ENCODE data around the gene LGALS7B. TPM values are rescaled to one million over a fixed set of nuclear protein-coding genes. Genes with fewer than 3 reads are reported as not detected.
"Not testable (repeated sequence)": the region's sequence is repeated elsewhere in the genome, so short reads cannot be mapped to it uniquely, and the experiment has no call there.

The LGALS7B gene
- total RNA-seq, 1 donor = not detected

DNA sequence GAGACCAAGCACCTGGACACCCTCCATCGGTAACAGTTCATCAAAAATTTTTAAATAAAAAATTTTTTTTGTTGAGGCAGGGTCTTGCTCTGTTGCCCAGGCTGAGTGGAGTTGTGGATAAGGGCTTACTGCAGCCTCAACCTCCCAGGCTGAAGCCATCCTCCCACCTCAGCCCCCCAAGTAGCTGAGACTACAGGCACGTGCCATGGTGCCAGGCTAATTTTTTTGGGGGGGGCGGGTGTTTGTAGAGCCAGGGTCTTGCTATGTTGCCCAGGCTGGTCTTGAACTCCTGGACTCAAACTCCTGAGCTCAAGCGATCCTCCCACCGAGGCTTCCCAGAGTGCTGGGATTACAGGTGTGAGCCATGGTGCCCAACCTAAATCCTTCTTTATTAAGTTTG lies 4.7 kb downstream of the LGALS7B start:
- no peak for DNase-seq (ENCODE audit: low read depth in 2 of 3, low spot score in 2 of 3)

DNA sequence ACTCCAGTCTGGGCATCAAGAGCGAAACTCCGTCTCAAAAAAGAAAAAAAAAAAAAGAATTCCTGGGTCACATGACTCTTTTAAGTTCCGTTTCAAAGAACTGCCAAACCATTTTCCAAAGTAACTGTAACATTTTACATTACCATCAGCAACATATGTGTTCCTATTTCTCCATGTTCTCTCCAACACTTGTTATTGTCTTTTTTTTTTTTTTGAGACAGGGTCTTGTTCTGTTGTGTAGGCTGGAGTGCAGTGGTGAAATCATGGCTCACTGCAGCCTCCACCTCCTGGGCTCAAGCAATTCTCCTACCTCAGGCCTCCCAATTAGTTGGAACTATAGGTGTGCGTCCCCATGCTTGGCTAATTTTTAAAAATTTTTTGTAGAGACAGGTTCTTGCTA lies 6.5 kb downstream of the LGALS7B start:
- no peak for DNase-seq (ENCODE audit: low read depth in 2 of 3, low spot score in 2 of 3)

DNA sequence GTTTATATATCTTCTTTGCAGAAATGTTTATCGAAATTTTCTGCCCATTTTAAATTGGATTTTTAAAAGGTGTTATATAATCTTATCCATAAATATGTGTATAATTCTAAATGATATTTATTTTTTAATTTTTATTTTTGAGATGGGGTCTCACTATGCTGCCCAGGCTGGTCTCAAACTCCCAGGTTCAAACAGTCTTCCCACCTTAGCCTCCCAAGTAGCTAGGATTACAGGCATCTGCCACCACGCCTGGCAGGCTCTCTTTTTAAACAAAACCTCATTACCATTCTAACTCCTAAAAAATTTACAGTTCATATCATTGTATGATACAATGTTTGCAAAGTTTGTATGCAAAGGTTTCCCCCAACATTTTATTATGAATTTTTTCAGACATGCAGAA lies 7.2 kb downstream of the LGALS7B start:
- DNase-seq (ENCODE audit: low read depth in 2 of 3, low spot score in 2 of 3) = no peak

DNA sequence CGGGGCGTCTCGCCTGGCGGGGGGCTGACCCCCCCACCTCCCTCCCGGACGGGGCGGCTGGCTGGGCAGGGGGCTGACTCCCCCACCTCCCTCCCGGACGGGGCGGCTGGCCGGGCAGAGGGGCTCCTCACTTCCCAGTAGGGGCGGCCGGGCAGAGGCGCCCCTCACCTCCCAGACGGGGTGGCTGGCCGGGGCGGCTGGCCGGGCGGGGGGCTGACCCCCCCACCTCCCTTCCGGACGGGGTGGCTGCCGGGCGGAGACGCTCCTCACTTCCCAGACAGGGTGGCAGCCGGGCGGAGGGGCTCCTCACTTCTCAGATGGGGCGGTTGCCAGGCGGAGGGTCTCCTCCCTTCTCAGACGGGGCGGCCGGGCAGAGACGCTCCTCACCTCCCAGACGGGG lies 8.8 kb downstream of the LGALS7B start:
- not testable (repeated sequence) for DNase-seq (ENCODE audit: low read depth in 2 of 3, low spot score in 2 of 3)

DNA sequence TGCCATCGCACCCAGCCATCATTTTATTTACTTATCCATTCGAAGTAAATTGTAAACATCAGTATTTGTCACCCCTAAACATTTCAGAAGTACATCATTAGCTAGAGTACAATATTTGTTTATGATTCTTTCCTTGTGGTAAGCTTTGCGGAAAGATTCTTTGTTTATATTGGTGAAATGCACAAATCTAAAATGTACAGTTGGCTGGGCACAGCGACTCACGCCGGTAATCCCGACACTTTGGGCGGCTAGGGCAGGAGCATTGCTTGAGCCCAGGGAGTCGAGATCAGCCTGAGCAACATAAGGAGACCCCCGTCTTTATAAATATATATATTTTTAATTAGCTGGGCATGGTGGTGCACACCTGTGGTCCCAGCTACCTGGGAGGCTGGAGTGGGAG lies 10.1 kb downstream of the LGALS7B start:
- no peak for DNase-seq (ENCODE audit: low read depth in 2 of 3, low spot score in 2 of 3)

DNA sequence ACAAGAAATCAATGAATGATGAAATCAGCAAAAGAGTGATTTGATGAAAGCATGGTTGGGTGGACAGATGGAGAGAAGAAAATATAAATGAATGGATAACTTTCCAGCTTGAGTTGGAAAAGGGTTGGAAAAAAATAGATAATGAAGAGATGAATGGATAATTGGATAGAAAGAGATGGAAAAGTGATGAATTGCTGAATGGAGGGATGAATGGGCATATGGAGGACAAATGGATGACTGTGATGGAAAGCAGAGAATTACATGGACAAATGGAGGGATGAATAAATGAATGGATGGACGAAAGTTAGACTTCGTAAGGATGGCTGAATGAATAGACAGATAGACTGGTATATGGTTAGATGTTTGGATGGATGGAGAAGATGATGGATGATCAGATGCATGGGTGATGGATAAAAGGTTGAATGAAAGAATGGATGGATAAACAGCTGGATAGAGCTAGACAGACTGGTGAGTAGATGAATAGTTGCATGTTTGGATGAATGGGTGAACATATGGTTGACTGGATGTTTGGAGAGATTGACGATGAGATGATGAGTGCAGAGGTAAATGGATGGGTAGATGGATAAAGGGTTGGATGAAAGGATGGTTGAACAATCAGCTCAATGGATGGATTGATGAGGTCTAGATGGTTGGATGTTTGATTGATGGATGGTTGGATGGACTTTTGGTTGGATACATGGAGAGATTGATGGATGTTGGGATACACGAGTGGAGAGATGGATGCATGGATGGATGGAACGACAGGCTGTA lies 11.8 kb downstream of the LGALS7B start:
- no peak for DNase-seq (ENCODE audit: low read depth in 2 of 3, low spot score in 2 of 3)

DNA sequence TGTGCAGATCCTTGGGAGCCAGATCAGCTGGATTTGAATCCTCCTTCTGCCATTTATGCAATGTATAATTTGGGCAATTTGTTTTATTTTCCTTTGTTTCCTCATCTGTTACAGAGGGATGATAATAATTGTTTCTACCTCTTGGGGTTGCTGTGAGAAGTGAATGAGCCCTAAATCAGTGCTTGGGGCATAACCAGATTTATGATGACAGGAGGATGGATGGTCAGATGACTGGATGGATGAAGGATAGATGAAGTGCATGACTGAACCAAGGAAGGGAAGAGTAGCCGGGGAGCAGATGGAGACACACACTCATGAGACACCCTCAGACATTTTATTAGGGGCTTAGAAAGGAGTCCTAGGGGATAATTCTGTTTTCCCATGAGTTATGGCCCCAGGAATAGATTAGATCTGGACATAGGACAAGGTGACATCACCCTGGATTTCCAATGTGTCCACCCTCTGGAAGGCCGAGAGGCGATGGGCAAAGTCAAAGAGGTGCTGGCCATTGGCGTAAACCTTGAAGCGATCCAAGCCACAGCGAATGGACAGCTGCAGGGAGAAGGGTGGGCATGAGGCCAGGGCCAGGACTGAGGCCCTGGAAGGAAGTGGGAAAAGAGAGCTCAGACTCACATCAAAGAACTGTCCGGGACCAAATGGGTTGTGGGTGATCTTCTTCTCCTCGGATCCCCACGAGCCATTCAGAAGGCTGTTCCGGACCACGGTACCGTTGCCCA lies 12.5 kb downstream of the LGALS7B start:
- DNase-seq (ENCODE audit: low read depth in 2 of 3, low spot score in 2 of 3) = no peak

DNA sequence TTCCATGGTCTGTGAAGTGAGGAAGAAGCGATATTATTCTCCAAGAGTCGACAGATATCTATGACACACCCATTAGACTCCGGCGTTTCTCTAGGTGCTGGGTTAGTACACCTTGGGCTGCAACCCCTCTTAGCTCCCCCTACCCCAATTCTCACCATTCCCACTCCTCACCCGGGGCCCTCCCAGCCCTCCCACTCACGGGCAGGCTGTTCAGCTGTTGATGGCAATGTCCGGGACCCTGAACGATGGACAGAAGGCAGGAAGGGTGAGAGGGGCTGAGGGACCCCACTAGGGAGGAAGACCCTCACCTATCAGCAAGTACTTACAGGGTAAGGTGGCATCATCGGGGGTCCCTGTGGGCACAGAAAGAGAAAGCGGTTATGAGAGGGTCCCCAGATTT lies 14.5 kb downstream of the LGALS7B start:
- no peak for DNase-seq (ENCODE audit: low read depth in 2 of 3, low spot score in 2 of 3)

DNA sequence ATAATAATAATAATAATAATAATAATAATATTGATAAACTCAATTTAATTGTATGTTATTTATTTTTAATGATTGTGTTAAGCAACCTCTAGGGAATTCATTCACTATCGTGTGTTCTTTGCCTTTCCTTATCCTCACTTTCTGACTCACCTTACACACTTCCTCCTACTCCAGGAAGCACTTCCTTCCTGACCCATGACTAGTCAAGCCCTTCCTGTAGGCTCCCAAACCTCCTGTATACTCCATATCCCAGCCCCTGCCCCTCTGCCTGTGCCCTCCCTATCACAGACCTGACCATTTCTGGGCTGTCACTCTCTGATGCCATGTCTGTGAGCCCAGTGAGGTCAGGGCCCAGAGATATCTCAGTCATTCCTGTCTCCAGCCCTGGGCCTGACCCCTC lies 16.2 kb downstream of the LGALS7B start:
- no peak for DNase-seq (ENCODE audit: low read depth in 2 of 3, low spot score in 2 of 3)

DNA sequence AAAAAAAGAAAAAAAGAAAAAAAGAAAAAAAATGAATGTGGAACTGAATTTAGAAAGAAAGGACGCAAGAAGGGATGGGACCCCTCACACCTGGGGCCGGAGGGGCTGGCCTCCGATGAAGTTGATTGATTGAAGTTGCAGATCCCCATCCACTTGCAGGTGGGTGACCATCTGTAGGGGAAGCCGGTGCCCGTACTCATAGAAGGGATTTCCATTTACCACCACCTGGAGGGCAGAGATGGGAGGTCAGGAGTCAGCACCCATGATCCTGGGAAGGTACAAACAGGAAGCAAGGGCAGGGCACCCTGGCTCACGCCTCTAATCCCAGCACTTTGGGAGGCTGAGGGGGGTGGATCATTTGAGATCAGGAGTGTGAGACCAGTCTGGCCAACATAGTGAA lies 17.4 kb downstream of the LGALS7B start:
- DNase-seq (ENCODE audit: low read depth in 2 of 3, low spot score in 2 of 3) = no peak

DNA sequence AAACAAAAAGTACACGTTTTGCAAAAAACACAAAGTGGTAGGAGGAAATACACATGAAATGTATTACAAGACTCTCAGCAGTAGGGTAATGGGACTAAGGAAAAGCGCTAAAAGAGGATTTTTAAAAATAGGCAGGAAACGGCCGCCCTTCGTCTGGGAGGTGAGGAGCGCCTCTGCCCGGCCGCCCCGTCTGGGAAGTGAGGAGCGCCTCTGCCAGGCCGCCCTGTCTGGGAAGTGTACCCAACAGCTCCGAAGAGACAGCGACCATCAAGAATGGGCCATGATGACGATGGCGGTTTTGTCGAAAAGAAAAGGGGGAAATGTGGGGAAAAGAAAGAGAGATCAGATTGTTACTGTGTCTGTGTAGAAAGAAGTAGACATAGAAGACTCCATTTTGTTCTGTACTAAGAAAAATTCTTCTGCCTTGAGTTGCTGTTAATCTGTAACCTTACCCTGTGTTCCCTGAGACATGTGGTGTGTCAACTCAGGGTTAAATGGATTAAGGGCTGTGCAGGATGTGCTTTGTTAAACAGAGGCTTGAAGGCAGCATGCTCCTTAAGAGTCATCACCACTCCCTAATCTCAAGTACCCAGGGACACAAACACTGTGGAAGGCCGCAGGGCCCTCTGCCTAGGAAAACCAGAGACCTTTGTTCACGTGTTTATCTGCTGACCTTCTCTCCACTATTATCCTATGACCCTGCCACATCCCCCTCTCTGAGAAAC lies 18.5 kb downstream of the LGALS7B start:
- DNase-seq (ENCODE audit: low read depth in 2 of 3, low spot score in 2 of 3) = not testable (repeated sequence)

DNA sequence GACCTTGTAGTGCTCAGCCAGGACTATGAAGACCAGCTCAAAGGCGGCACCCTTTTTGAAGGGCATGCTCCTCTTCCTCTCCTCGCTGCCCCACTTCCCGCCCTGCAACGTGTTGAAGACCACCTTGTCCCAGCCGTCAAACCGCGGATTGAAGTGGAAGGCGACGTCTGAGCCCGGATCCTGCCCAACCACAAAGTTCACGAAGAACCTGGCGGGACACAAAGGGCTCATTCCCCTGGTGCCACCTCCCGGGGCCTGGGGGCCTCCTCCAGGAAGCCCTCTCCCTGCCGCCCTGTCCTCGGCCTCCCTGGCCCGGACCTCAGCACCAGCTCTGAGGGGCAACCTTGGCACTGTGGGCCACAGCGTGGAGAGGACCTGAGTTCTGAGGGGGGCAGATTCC lies 19.7 kb downstream of the LGALS7B start:
- no peak for DNase-seq (ENCODE audit: low read depth in 2 of 3, low spot score in 2 of 3)

DNA sequence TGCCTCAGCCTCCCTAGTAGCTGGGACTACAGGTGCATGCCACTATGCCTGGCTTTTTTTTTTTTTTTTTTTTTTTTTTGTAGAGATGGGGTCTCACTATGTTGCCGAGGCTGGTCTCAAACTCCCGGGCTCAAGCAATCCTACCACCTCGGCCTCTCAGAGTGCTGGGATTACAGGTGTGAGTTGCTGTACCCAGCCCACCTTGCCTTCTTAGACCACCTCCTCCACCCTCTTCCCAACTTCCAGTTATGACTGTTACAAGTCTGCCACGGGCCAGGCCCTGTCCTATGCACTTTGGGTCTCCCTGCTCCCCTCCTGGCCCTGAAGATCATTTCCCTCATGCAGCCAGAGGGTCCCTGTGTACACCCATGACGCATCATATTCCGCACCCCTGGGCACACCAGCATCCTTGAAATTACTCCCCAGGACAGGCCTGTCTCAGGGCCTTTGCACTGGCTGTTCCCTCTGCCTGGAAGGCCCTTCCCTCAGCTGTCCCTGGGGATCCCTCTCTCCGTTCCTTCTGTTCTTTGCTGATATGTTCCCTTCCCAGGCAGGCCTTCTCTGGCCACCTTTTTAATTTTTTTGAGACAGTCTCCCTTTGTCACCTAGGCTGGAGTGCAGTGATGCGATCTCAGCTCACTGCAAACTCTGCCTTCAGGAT lies 20.7 kb downstream of the LGALS7B start:
- DNase-seq (ENCODE audit: low read depth in 2 of 3, low spot score in 2 of 3) = no peak

DNA sequence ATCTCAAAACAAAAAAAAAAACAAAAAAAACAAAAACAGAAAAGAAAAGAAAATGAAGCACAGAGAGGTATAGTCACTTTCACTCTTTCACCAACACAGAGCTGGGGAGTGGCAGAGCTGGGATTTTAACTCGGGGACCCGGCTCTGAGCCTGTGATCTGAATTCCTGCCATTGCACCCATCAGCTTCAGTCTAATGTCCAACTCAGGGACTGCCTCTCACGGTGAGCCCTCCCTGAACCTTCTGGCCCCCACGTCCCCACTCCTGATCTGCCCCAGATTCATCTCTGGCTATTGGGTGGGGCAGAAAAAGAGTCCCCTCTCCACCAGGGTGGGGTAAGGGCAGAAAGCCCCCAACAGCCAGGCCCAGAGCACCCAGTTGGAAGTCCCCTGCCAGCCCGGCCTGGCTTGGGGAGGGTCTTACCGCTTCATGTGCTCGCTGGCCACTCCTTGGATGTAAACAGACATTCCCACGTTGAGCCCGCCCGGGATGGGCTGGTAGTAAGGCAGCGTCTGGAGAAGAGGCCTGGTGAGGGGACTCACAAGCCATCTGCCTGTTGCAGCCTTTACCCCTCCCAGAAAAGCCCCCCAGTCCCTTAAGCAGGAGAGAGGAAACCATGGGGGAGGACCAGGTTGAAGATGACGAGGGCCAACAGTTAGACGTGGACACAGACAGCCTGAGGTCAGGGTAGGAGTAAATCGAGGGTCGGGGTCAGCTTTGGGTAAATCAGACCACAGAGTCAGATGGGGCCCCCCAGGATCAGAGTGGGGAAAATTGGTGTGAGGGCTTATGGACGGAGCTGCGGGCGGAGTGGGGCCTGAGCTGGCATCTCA lies 23.2 kb downstream of the LGALS7B start:
- no peak for DNase-seq (ENCODE audit: low read depth in 2 of 3, low spot score in 2 of 3)

DNA sequence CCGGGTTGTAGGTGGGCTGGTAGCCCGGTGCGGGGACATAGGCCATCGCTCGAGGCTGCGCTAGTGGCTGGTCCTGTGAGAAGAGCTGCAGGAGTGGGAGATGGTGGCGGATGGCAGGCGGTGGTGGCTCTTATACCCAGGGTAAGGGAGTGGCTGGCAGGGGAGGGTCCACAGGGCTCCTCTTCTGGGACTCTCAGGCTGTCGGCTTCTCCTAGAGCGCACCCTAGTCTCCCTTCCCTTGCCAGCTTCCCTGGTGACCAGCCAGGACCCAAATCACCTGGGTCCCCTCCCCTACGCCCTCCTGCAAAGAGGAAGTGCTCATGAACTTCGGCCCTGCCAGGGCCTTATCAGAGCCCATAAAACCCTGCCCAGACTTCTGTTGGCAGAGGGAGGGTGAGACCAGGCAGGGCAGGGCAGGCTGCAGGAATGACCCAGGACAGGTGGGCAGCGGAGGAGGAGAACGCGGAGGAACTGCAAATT lies 23.9 kb downstream of the LGALS7B start, which contains the start of gene LGALS4:
Gene LGALS4, minus strand, starts transcription at position 105 of the 480 bp plus-strand sequence. Its CDS starts 59 bp downstream, at position 46.
- DNase-seq (ENCODE audit: low read depth in 2 of 3, low spot score in 2 of 3) = no peak

DNA sequence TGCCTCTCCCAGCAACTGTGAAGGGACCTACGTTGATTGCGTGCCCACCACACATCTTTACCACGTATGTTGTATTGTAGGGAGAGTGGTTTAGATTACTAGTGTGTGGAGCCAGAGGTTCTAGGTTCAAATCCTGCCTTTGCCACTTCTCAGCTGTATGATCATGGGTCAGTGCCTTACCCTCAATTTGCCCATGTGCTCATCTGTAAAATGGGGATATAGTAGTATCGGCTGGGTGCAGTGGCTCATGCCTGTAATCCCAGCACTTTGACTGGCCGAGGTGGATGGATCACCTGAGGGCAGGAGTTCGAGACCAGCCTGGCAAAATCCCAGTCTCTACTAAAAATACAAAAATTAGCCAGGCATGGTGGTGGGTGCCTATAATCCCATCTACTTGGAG lies 24.3 kb downstream of the LGALS7B start:
- DNase-seq (ENCODE audit: low read depth in 2 of 3, low spot score in 2 of 3) = no peak

DNA sequence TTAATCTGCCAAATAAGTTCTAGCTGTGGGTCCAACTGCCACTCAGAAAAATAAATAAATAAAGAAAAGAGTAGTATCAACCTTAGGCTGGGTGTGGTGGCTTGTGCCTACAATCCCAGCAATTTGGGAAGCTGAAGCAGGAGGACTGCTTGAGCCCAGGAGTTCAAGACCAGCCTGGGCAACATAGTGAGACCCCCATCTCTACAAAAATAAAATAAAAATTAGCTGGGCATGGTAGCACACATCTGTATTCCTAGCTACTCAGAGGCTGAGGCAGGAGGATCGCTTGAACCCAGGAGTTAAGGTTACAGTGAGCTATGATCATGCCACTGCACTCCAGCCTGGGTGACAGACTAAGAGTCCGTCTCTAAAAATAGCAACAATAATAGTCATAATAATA lies 24.9 kb downstream of the LGALS7B start:
- DNase-seq (ENCODE audit: low read depth in 2 of 3, low spot score in 2 of 3) = not testable (repeated sequence)

DNA sequence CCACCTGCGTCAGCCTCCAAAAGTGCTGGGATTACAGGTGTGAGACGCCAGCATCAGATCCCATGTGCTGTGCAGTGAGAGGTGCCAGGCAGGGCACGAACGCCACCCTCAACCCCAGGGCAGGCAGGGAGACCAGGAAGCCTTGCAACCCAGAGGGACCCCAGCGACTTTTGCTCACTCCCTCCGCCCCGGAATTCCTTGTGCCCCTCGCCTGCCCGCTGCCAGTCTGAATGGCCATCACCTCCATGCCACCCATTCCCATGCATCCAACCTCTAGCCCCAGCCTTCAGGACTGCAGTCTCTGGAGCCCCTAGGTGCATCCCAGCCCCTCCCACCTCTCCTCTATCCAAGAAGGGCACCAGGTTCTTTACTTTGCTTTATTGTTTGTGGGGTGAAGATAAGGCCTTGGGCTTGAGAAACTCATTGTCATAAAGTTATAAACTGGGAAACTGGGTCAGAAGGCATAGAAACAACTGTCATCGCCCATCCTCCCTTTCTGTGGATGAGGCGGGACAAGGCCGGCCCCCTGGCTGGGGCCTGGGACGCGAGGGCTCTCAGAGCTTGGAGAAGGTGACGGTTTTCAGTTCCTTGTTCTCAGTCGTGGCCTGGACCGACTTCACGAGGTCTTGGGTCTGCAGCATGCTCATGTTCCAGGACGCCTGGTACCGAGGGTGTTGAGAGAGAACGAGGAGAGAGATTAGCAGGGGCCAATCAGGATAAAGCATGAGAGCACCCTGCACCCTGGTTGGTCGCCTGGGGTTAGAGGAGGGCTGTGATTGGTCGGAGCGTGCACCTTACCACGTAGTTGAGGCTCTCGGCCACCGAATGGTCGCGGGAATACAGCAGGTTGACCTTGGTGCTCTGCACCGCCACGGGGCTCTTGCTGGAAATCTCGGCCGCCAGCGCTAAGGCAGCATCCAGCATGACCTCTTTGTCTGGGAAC lies 26.3 kb downstream of the LGALS7B start:
- no peak for DNase-seq (ENCODE audit: low read depth in 2 of 3, low spot score in 2 of 3)
